A549 (cell line): ENCODE results near the gene SSBP2. TPM values are rescaled to one million over a fixed set of nuclear protein-coding genes. Genes with fewer than 3 reads are reported as not detected.

Source experiments
- ATAC-seq, 2 experiments: fragments of 200-7000 bp in 1 of 2; fragments of >200 bp in 1 of 2; cut with Nextera tagmentation in 1 of 2; cut with Tn5 transposase in 1 of 2; 3 replicates each; pipeline versions ENCODE4 v1.8.0 to v1.9.1; 2018 to 2020; ENCODE audit warnings: mild to moderate bottlenecking in 1 of 2, moderate library complexity in 1 of 2
- CTCF ChIA-PET: fragments of 300-600 bp; sonication (Branson Sonifier 250); formaldehyde crosslinking; extraction: SDS; loops from one replicate; lab custom pipeline; 2021; ENCODE audit warnings: antibody characterized with exemption, inconsistent platforms; lab: Yijun Ruan, JAX
- POLR2A ChIA-PET: fragments of 350-600 bp; formaldehyde crosslinking; extraction: SDS; loops from one replicate; lab custom pipeline; 2021; ENCODE audit warnings: antibody characterized with exemption, inconsistent platforms; lab: Yijun Ruan, JAX
- DNase-seq, 2 experiments: peaks; one replicate each; pipeline versions ENCODE4 v3.0.0 to v3.0.0-alpha.2; 2011 to 2016; ENCODE audit warnings: low read depth in 1 of 2, low spot score in 1 of 2
- FAIRE-seq: peaks from 2 replicates; lab custom pipeline; 2011; peaks lifted over from hg19 to GRCh38; lab: Jason Lieb, UNC
- H3K27ac ChIP-seq, 2 experiments: fragments of >200 bp; sonication (Bioruptor Twin); formaldehyde crosslinking; 3 replicates each; pipeline ENCODE4 v1.5.1; 2016 to 2017
- H3K4me1 ChIP-seq: fragments of >200 bp; sonication (Bioruptor Twin); formaldehyde crosslinking; 3 replicates; pipeline ENCODE4 v1.6.1; 2016
- H3K4me2 ChIP-seq: fragments of >200 bp; sonication (Bioruptor Twin); formaldehyde crosslinking; 3 replicates; pipeline ENCODE4 v1.6.1; 2016
- H3K4me3 ChIP-seq: fragments of >200 bp; sonication (Bioruptor Twin); formaldehyde crosslinking; 3 replicates; pipeline ENCODE4 v1.5.1; 2016
- H3K9me3 ChIP-seq: fragments of >200 bp; sonication (Bioruptor Twin); formaldehyde crosslinking; 3 replicates; pipeline ENCODE4 v1.6.1; 2016
- CBX2 ChIP-seq: fragments of 200-600 bp; sonication (generic); IDR thresholded peaks from 2 replicates; pipeline ENCODE4 v1.6.1; 2016; ENCODE audit warnings: low read depth, mild to moderate bottlenecking, borderline replicate concordance
- CEBPB ChIP-seq, 2 experiments: fragments of >200 bp in 1 of 2; sonication (Bioruptor Twin) in 1 of 2; formaldehyde crosslinking in 1 of 2; IDR thresholded peaks; 2 replicates each; pipeline ENCODE4 v1.6.1; 2012 to 2016
- CHD4 ChIP-seq: fragments of 200-600 bp; sonication (generic); IDR thresholded peaks from 2 replicates; pipeline ENCODE4 v1.6.1; 2016; ENCODE audit warnings: antibody characterized with exemption, mild to moderate bottlenecking, borderline replicate concordance
- FOSB ChIP-seq: fragments of 250-450 bp; sonication (Bioruptor Pico); IDR thresholded peaks from 2 replicates; pipeline ENCODE4 v1.5.0; 2020; ENCODE audit warnings: mild to moderate bottlenecking, moderate library complexity
- FOXS1 ChIP-seq: fragments of 250-450 bp; sonication (Bioruptor Pico); IDR thresholded peaks from 2 replicates; pipeline ENCODE4 v1.5.0; 2020; ENCODE audit warnings: mild to moderate bottlenecking, moderate library complexity
- HOXB5 ChIP-seq: fragments of 250-450 bp; sonication (Bioruptor Pico); IDR thresholded peaks from 2 replicates; pipeline ENCODE4 v1.5.0; 2020; ENCODE audit warnings: mild to moderate bottlenecking, moderate library complexity
- JUN ChIP-seq, 2 experiments: fragments of >200 bp; sonication (Bioruptor Twin); formaldehyde crosslinking; IDR thresholded peaks; 2 replicates in 1 of 2; 3 replicates in 1 of 2; pipeline ENCODE4 v1.6.1; 2016 to 2017
- KDM1A ChIP-seq: fragments of 200-600 bp; sonication (generic); IDR thresholded peaks from 2 replicates; pipeline ENCODE4 v1.6.1; 2016; ENCODE audit warnings: low read depth, mild to moderate bottlenecking
- KDM5A ChIP-seq: fragments of 200-600 bp; sonication (generic); IDR thresholded peaks from 2 replicates; pipeline ENCODE4 v1.6.1; 2016; ENCODE audit warnings: antibody characterized with exemption, mild to moderate bottlenecking
- POLR2AphosphoS2 ChIP-seq: conservative IDR thresholded peaks from 2 replicates; pipeline ENCODE4 v1.6.1; 2012; ENCODE audit warnings: low read length, improper control_type of control experiment, inconsistent platforms
- RARB ChIP-seq: fragments of 250-450 bp; sonication (Bioruptor Pico); IDR thresholded peaks from 2 replicates; pipeline ENCODE4 v1.8.0; 2021; ENCODE audit warnings: mild to moderate bottlenecking, moderate library complexity
- RCOR1 ChIP-seq: fragments of 150-350 bp; IDR thresholded peaks from 2 replicates; pipeline ENCODE4 v1.6.1; 2014; ENCODE audit warnings: antibody characterized with exemption, low read length, low read depth
- REST ChIP-seq: fragments of 200-600 bp; sonication (generic); IDR thresholded peaks from 2 replicates; pipeline ENCODE4 v1.6.1; 2016; ENCODE audit warnings: antibody characterized with exemption, mild to moderate bottlenecking, moderate library complexity
- RNF2 ChIP-seq: fragments of 200-600 bp; sonication (generic); IDR thresholded peaks from 2 replicates; pipeline ENCODE4 v1.6.1; 2016; ENCODE audit warnings: low read depth, mild to moderate bottlenecking, antibody characterized with exemption, moderate library complexity, borderline replicate concordance
- TP53 ChIP-seq: fragments of 250-450 bp; sonication (Bioruptor Pico); IDR thresholded peaks from 2 replicates; pipeline ENCODE4 v1.5.0; 2021; ENCODE audit warnings: mild to moderate bottlenecking, moderate library complexity
- ZFP36 ChIP-seq: fragments of 450-650 bp; IDR thresholded peaks from 2 replicates; pipeline ENCODE4 v1.6.1; 2014; ENCODE audit warnings: borderline replicate concordance; ENCODE audit not compliant: partially characterized antibody
- WGBS: methylation state at CpG from one replicate; pipeline ENCODE4 v1.1.6; 2017; ENCODE audit errors: missing lambda C conversion rate; 5-methylcytosine and 5-hydroxymethylcytosine counted together
- polyA plus RNA-seq, 4 experiments: library from polyadenylated mRNA; depleted of rRNA in 3 of 4; stranded (reverse); fragments of >200 nt; fragmentation: RNase III in 1 of 4; extraction: RNeasy Plus Mini Kit Qiagen cat#74134 plus additional on column Dnase treatment in 1 of 4; gene quantifications; 2 replicates in 3 of 4; 3 replicates in 1 of 4; pipeline ENCODE4 v1.2.3, GENCODE V29; 2011 to 2017
- TF ChIP-seq, protein P1 (sequence below): fragments of 250-450 bp; sonication (Bioruptor Pico); IDR thresholded peaks from 2 replicates; pipeline ENCODE4 v1.5.0; 2021; ENCODE audit warnings: mild to moderate bottlenecking, moderate library complexity, borderline replicate concordance
- TF ChIP-seq, protein P2 (sequence below): IDR thresholded peaks from 2 replicates; pipeline ENCODE4 v1.6.1; 2012

Gene SSBP2
- polyA plus RNA-seq, 2 of the 4 experiments (the other 2 are of a cell fraction): 4.5 to 14.2 TPM

GRCh38 chr5:81389025-81389424, 361.9 kb downstream of the SSBP2 start:
- H3K4me1 ChIP-seq: no peaks in the 10 kb centered on the region
- FAIRE-seq (no peak), DNase-seq (no peak), ATAC-seq (no peak; a peak in 1 of 6 replicates)
- no peak overlapping the region for H3K27ac ChIP-seq
- no peak overlapping the region for H3K4me2 ChIP-seq
- ChIA-PET POLR2A (no interaction called here), CTCF (no interaction called here)
- no peaks in the 10 kb centered on the region for H3K9me3 ChIP-seq
- no peak for TF ChIP-seq TP53 (CRISPR knock-in tag)
- no peak overlapping the region for H3K4me3 ChIP-seq

DNA sequence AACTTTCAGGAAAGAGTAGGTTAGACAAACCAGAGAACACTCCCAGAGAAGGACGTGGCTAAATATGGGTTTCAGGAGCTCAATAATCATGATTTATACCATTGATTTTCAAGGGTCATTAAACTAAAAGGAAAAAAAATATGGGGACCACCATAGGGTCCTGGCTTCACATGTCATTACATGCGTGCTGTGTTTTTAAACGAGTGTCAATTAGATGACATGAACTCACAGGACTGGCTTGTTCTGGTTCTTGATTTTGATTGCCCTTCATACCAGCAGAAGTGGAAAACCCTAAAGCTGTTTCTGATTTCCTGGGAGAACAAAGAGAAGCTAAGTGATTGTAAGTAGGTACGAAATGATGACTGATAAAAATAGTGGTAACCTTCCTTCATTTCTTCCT, 362.7 kb downstream of the SSBP2 start:
- TF ChIP-seq CBX2: no peak
- TF ChIP-seq RCOR1: no peak
- TF ChIP-seq CEBPB (IDR thresholded peaks at IDR 0.05): no peak
- TF ChIP-seq FOXS1 (CRISPR knock-in tag): no peak
- TF ChIP-seq ZFP36: no peak
- no peak for TF ChIP-seq FOSB (CRISPR knock-in tag)
- TF ChIP-seq, protein P1, sequence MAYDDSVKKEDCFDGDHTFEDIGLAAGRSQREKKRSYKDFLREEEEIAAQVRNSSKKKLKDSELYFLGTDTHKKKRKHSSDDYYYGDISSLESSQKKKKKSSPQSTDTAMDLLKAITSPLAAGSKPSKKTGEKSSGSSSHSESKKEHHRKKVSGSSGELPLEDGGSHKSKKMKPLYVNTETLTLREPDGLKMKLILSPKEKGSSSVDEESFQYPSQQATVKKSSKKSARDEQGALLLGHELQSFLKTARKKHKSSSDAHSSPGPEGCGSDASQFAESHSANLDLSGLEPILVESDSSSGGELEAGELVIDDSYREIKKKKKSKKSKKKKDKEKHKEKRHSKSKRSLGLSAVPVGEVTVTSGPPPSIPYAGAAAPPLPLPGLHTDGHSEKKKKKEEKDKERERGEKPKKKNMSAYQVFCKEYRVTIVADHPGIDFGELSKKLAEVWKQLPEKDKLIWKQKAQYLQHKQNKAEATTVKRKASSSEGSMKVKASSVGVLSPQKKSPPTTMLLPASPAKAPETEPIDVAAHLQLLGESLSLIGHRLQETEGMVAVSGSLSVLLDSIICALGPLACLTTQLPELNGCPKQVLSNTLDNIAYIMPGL (CRISPR knock-in tag): no peak
- TF ChIP-seq CHD4: no peak
- no peak overlapping the region for H3K27ac ChIP-seq
- H3K4me2 ChIP-seq: no peak overlapping the region
- ATAC-seq (no peak), FAIRE-seq (no peak), DNase-seq (no peak)
- H3K9me3 ChIP-seq: no peaks in the 10 kb centered on the region
- H3K4me3 ChIP-seq: no peak overlapping the region
- H3K4me1 ChIP-seq: no peaks in the 10 kb centered on the region
- 50% methylated on average over 4 of the region's 4 CpGs for WGBS
- ChIA-PET POLR2A (no interaction called here), CTCF (interaction anchor here (1.6 kb wide), 1 partner anchor 89 kb away, joined by 5 read pairs; no protein-coding TSS in a partner anchor)

- ATAC-seq (no peak), DNase-seq (no peak), FAIRE-seq (no peak)
- WGBS: 91% methylated on average over 2 of the region's 2 CpGs
- Histone ChIP-seq H3K27ac (no peak overlapping the region), H3K4me1 (no peaks in the 10 kb centered on the region), H3K9me3 (no peaks in the 10 kb centered on the region), H3K4me3 (no peak overlapping the region), H3K4me2 (no peak overlapping the region)
- TF ChIP-seq KDM1A: no peak
- TF ChIP-seq REST: no peak
- TF ChIP-seq JUN (IDR thresholded peaks at IDR 0.05): no peak
- no peak for TF ChIP-seq CEBPB (IDR thresholded peaks at IDR 0.05)
- TF ChIP-seq HOXB5 (CRISPR knock-in tag): no peak
- no peak for TF ChIP-seq KDM5A
- TF ChIP-seq POLR2AphosphoS2: no peak
- no peak for TF ChIP-seq RARB (CRISPR knock-in tag)
- TF ChIP-seq RNF2: no peak
- TF ChIP-seq, protein P2, sequence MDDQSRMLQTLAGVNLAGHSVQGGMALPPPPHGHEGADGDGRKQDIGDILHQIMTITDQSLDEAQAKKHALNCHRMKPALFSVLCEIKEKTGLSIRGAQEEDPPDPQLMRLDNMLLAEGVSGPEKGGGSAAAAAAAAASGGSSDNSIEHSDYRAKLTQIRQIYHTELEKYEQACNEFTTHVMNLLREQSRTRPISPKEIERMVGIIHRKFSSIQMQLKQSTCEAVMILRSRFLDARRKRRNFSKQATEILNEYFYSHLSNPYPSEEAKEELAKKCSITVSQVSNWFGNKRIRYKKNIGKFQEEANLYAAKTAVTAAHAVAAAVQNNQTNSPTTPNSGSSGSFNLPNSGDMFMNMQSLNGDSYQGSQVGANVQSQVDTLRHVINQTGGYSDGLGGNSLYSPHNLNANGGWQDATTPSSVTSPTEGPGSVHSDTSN: no peak
- ChIA-PET CTCF (no interaction called here), POLR2A (no interaction called here)
These were observed 367.0 kb downstream of the SSBP2 start for GRCh38 chr5:81383867-81384266.
